Endothelial cell of umbilical vein (primary cell): ENCODE measurements around the gene BUB3.

Experiments used
- CTCF ChIP-seq, 2 donors: IDR thresholded peaks; 1 replicate in 1 of 2; 2 replicates in 1 of 2; pipeline ENCODE4 v1.5.1; 2011; ENCODE audit warnings: low read length in 2 of 2, mild to moderate bottlenecking in 2 of 2, moderate library complexity in 2 of 2, control low read depth in 1 of 2, inconsistent platforms in 1 of 2, low read depth in 1 of 2; ENCODE audit not compliant: insufficient read depth in 1 of 2; ENCODE audit errors: extremely low read depth in 1 of 2
- GATA2 ChIP-seq: IDR thresholded peaks from 2 replicates; pipeline ENCODE4 v1.7.0; 2011; ENCODE audit warnings: low read depth, mild to moderate bottlenecking, moderate library complexity, mixed read lengths, low read length; ENCODE audit not compliant: insufficient read length, insufficient read depth
- POLR2A ChIP-seq: IDR thresholded peaks from 2 replicates; pipeline ENCODE4 v1.6.1; 2012; ENCODE audit warnings: low read depth, mild to moderate bottlenecking, control low read depth, low read length

- TF ChIP-seq CTCF (IDR thresholded peaks at IDR 0.05; ENCODE audit: extremely low read depth in 1 of 2, insufficient read depth in 1 of 2, low read depth in 1 of 2, low read length in 2 of 2) (no peak), POLR2A (no peak), GATA2 (no peak)
These were observed 13.8 kb upstream of the BUB3 start for GRCh38 chr10:123140164-123140982.
